ENCODE measurements around the gene MICALL2.

The MICALL2 gene

GRCh38 chr7:1401011-1401410, 58.3 kb downstream of the MICALL2 start:
- H3K4me3 ChIP-seq (ENCODE audit: low read depth, low read length) = no peak overlapping the region
- TF ChIP-seq CTCF (IDR thresholded peaks at IDR 0.05; ENCODE audit: borderline replicate concordance, insufficient read depth, low read depth, low read length) = no peak

- TF ChIP-seq CTCF (IDR thresholded peaks at IDR 0.05; ENCODE audit: borderline replicate concordance, insufficient read depth, low read depth, low read length) = no peak
- H3K4me3 ChIP-seq (ENCODE audit: low read depth, low read length) = no peak overlapping the region
Observed at GRCh38 chr7:1400371-1400770, 58.9 kb downstream of the MICALL2 start.

- TF ChIP-seq CTCF (IDR thresholded peaks at IDR 0.05; ENCODE audit: borderline replicate concordance, insufficient read depth, low read depth, low read length) = no peak
- H3K4me3 ChIP-seq (ENCODE audit: low read depth, low read length) = no peak overlapping the region
Observed at GRCh38 chr7:1397491-1398327, 61.6 kb downstream of the MICALL2 start.

GRCh38 chr7:1396195-1396594, 63.1 kb downstream of the MICALL2 start:
- no peak for TF ChIP-seq CTCF (IDR thresholded peaks at IDR 0.05; ENCODE audit: borderline replicate concordance, insufficient read depth, low read depth, low read length)
- no peak overlapping the region for H3K4me3 ChIP-seq (ENCODE audit: low read depth, low read length)

- no peak for TF ChIP-seq CTCF (IDR thresholded peaks at IDR 0.05; ENCODE audit: borderline replicate concordance, insufficient read depth, low read depth, low read length)
- no peak overlapping the region for H3K4me3 ChIP-seq (ENCODE audit: low read depth, low read length)
Observed at GRCh38 chr7:1395211-1396070, 63.8 kb downstream of the MICALL2 start.

GRCh38 chr7:1394371-1394770, 64.9 kb downstream of the MICALL2 start:
- TF ChIP-seq CTCF (IDR thresholded peaks at IDR 0.05; ENCODE audit: borderline replicate concordance, insufficient read depth, low read depth, low read length) = no peak
- no peak overlapping the region for H3K4me3 ChIP-seq (ENCODE audit: low read depth, low read length)
